Mucosa of descending colon (tissue), 3 donors: ENCODE results near the gene SEPTIN12. TPM values are rescaled to one million over a fixed set of nuclear protein-coding genes. Genes with fewer than 3 reads are reported as not detected.

Experiments
- ATAC-seq: fragments of 200-7000 bp; cut with Tn5 transposase; one replicate; pipeline ENCODE4 v1.9.1; 2020; ENCODE audit warnings: mild to moderate bottlenecking, moderate library complexity
- DNase-seq, 3 donors: peaks; one replicate each; pipeline ENCODE4 v3.0.0-alpha.2; 2020
- H3K36me3 ChIP-seq: fragments of 200-600 bp; one replicate; pipeline ENCODE4 v1.8.0; 2021; ENCODE audit warnings: low read depth, mild to moderate bottlenecking
- H3K4me1 ChIP-seq: fragments of 200-600 bp; one replicate; pipeline ENCODE4 v1.8.0; 2021; ENCODE audit warnings: low read depth, mild to moderate bottlenecking
- H3K4me3 ChIP-seq: fragments of 200-600 bp; one replicate; pipeline ENCODE4 v1.8.0; 2021; ENCODE audit warnings: mild to moderate bottlenecking
- H3K9me3 ChIP-seq: fragments of 200-600 bp; one replicate; pipeline ENCODE4 v1.8.0; 2021; ENCODE audit warnings: mild to moderate bottlenecking
- CTCF ChIP-seq: fragments of 200-600 bp; IDR thresholded peaks from one replicate; pipeline ENCODE4 v1.8.0; 2022; ENCODE audit warnings: antibody characterized with exemption, mild to moderate bottlenecking
- intact Hi-C, 2 donors: fragments of 100-400 bp; cut with DNase I in 1 of 2; cut with micrococcal nuclease in 1 of 2; formaldehyde crosslinking; loops; one replicate each; pipeline versions ENCODE4 v1.11.0 to v1.11.1; 2022; cut with DNase I, micrococcal nuclease
- total RNA-seq, 3 donors: library from RNA; stranded (reverse); fragmentation: NEBNext Ultra II Directional in 2 of 3; extraction: Animal tissue kit (Norgen Biotek cat#: 25700) in 2 of 3; gene quantifications; one replicate each; pipeline versions ENCODE4 v1.2.1 to v1.2.4, GENCODE V29; 2021 to 2023
- donor health status: DM: no; HTN: no; CAD: no; lungs with moderate emphysema.
- donor health status: DM: no; HTN: no; CAD: no.
- donor health status: DM: no; HTN: yes; CAD: no.

Gene SEPTIN12
- total RNA-seq, 3 donors from 2014 or later: 1.1 TPM; not detected in 2

GRCh38 chr16:4749700-4750257, 38.4 kb downstream of the SEPTIN12 start:
- no peaks in the 10 kb centered on the region for H3K4me1 ChIP-seq
- TF ChIP-seq CTCF: no peak
- DNase-seq (no peak), ATAC-seq (no peak)
- H3K36me3 ChIP-seq: peaks cover 3% of the 10 kb centered on the region
- no peaks in the 10 kb centered on the region for H3K9me3 ChIP-seq
- H3K4me3 ChIP-seq: no peak overlapping the region
- intact Hi-C loops: no loop called here

- no peak for TF ChIP-seq CTCF
- intact Hi-C loops: no loop called here
- Histone ChIP-seq H3K4me3 (no peak overlapping the region), H3K4me1 (no peaks in the 10 kb centered on the region), H3K36me3 (peaks cover 3% of the 10 kb centered on the region), H3K9me3 (no peaks in the 10 kb centered on the region)
- DNase-seq (no peak), ATAC-seq (no peak)
Observed at GRCh38 chr16:4748682-4749411, 39.3 kb downstream of the SEPTIN12 start.

- no peaks in the 10 kb centered on the region for H3K4me1 ChIP-seq
- intact Hi-C loops: no loop called here
- ATAC-seq (no peak), DNase-seq (no peak)
- H3K9me3 ChIP-seq: no peaks in the 10 kb centered on the region
- TF ChIP-seq CTCF: no peak
- peaks cover 3% of the 10 kb centered on the region for H3K36me3 ChIP-seq
- H3K4me3 ChIP-seq: no peak overlapping the region
Observed at GRCh38 chr16:4747906-4748681, 40.1 kb downstream of the SEPTIN12 start.

GRCh38 chr16:4746991-4747574, 41.1 kb downstream of the SEPTIN12 start:
- ATAC-seq (no peak), DNase-seq (no peak)
- no peaks in the 10 kb centered on the region for H3K4me1 ChIP-seq
- no peak overlapping the region for H3K4me3 ChIP-seq
- TF ChIP-seq CTCF: no peak
- no peaks in the 10 kb centered on the region for H3K36me3 ChIP-seq
- intact Hi-C loops: no loop called here
- H3K9me3 ChIP-seq: no peaks in the 10 kb centered on the region

GRCh38 chr16:4746215-4746614, 41.9 kb downstream of the SEPTIN12 start:
- Histone ChIP-seq H3K9me3 (no peaks in the 10 kb centered on the region), H3K4me1 (no peaks in the 10 kb centered on the region), H3K36me3 (no peaks in the 10 kb centered on the region), H3K4me3 (no peak overlapping the region)
- intact Hi-C loops: no loop called here
- ATAC-seq: no peak
- DNase-seq: no peak
- no peak for TF ChIP-seq CTCF
